ENCODE measurements around the gene AGAP2.

Gene AGAP2

DNA sequence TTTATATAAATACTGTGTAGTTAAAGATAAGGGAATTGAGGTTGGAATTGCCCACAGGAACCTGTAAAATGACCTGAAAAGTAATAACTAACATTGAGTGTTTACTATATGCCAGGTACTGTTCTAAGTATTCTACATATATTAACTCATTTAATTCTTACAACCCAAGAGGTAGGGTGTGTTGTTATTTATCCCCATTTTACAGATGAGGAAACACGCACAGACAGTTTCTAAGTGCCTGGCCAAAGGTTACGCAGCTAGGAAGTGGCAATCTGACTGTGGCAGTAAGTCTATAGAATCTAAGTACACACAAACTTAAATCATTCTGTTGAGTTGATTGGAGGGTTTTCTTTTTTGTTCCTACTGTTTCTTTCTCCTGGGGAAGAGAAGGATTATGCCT, 5.2 kb upstream of the AGAP2 start:
- TF ChIP-seq, protein P1, sequence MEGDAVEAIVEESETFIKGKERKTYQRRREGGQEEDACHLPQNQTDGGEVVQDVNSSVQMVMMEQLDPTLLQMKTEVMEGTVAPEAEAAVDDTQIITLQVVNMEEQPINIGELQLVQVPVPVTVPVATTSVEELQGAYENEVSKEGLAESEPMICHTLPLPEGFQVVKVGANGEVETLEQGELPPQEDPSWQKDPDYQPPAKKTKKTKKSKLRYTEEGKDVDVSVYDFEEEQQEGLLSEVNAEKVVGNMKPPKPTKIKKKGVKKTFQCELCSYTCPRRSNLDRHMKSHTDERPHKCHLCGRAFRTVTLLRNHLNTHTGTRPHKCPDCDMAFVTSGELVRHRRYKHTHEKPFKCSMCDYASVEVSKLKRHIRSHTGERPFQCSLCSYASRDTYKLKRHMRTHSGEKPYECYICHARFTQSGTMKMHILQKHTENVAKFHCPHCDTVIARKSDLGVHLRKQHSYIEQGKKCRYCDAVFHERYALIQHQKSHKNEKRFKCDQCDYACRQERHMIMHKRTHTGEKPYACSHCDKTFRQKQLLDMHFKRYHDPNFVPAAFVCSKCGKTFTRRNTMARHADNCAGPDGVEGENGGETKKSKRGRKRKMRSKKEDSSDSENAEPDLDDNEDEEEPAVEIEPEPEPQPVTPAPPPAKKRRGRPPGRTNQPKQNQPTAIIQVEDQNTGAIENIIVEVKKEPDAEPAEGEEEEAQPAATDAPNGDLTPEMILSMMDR (IDR thresholded peaks at IDR 0.05; ENCODE audit: low read depth, low read length): no peak
- Histone ChIP-seq H3K4me3 (ENCODE audit: low read depth, low read length) (no peak overlapping the region), H3K27me3 (ENCODE audit: insufficient read depth, low read depth, severe bottlenecking) (peaks cover 3% of the 10 kb centered on the region), H3K36me3 (peaks cover 32% of the 10 kb centered on the region), H3K9me3 (ENCODE audit: severe bottlenecking) (no peaks in the 10 kb centered on the region), H3K27ac (no peak overlapping the region)
- DNase-seq: no peak

DNA sequence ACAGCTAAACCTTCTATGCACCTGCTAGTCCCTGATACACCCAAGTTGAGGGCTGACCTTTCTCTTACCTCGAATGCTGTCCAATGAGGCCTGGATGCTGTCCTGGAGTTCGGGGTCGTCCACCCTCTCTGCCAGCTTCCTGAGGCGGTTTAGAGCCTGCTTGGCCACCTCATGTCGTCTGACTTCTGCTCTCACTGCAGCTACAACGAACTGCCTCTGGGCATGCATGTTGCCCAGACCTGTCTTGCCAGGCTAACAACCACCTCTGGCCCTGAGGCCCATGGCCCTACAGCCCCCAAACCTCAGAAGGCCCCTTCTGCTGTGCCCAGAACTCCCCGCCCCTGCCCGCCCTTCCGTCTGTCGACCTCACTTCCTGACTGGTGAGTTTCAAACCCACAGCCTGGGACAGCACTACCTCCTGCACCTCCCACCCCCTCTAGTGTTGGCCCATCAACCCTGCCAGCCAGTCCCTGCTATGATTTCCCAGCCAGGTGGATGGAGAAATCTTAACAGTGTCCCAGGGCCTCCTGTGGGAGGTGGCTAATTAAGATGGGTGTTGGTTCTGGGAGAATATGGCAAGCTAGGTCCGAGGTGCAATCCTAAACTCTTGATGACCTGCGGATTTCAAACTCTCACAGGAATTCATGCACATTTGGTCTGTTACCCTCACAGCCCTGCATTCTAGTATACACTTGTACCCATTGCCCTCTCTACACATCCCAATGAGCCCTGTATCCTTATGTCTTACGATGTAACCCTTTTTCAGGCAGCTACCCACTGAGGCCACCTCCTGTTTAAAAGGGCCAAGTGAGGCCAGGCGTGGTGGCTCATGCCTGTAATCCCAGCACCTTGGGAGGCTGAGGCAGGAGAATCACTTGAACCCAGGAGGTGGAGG, 3.5 kb upstream of the AGAP2 start:
- no peaks in the 10 kb centered on the region for H3K9me3 ChIP-seq (ENCODE audit: severe bottlenecking)

DNA sequence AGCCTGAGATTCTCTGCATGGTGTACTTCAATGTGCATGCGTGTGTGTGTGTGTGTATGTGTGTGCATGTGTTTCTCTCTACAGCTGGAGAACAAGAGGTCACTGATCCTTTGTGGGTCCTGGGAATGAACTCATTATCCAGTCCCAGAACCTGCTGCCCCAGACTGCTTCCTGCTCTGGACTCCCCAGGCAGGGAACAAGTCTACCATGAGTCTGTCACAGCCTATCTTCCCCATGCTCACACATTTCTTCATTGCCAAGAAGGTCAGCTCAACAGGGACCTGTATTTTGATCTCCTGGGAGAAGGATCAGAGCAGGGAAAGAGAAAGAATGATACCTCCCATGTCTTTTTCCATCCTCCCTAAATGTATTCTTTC, 2.9 kb upstream of the AGAP2 start:
- DNase-seq: no peak
- H3K27me3 ChIP-seq (ENCODE audit: insufficient read depth, low read depth, severe bottlenecking): peaks cover 20% of the 10 kb centered on the region
- TF ChIP-seq, protein P1 (IDR thresholded peaks at IDR 0.05; ENCODE audit: low read depth, low read length): no peak
- H3K4me3 ChIP-seq (ENCODE audit: low read depth, low read length): no peak overlapping the region
- no peaks in the 10 kb centered on the region for H3K9me3 ChIP-seq (ENCODE audit: severe bottlenecking)
- peaks cover 9% of the 10 kb centered on the region; the same call in 1 of the 2 replicates for H3K36me3 ChIP-seq
- no peak overlapping the region for H3K27ac ChIP-seq

More for the DNA sequence above, 3.5 kb upstream of the AGAP2 start:
- DNase-seq: no peak
- TF ChIP-seq, protein P1 (IDR thresholded peaks at IDR 0.05; ENCODE audit: low read depth, low read length): peak; percentile 25
- H3K27ac ChIP-seq: no peak overlapping the region
- no peak overlapping the region for H3K4me3 ChIP-seq (ENCODE audit: low read depth, low read length)
- H3K36me3 ChIP-seq: peaks cover 16% of the 10 kb centered on the region
- peaks cover 13% of the 10 kb centered on the region for H3K27me3 ChIP-seq (ENCODE audit: insufficient read depth, low read depth, severe bottlenecking)

DNA sequence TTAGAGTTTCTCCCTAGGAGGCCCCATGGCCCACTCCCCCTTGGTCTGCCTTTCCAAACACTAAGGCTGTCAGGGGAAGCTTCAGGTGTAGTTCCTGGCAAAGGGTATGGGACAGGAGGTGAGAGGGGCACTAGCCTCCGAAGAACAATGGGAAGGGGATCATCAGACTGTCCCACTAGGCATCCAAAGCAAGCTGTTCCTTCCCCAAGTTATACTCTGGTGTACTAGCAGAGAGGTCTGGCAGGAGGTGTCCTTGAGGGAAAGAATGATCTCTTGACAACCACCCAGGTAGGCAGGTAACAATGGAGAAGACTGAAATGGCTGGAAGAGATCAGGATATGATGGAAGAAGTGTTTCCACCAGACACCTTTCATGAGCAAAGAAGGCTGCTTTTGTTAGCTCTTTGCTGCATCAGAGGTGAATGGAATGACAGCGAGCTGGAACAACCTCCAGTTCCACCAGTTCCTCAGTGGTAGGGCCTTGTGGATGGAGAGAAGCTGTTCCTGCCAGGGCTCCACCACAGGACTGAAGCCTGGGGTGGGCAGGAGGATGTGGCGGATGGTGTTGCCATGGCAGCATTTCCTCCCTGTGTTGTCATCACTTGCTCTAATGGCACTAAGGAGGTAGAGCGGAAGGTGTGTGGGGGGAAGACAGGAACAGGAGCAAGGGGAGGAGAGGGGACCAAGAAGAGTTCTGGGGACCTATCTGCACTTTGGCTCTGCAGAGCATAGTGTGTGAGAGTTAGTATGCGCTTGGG, 2.3 kb upstream of the AGAP2 start:
- H3K27me3 ChIP-seq (ENCODE audit: insufficient read depth, low read depth, severe bottlenecking): peaks cover 20% of the 10 kb centered on the region
- no peak overlapping the region for H3K4me3 ChIP-seq (ENCODE audit: low read depth, low read length)
- no peak for DNase-seq

DNA sequence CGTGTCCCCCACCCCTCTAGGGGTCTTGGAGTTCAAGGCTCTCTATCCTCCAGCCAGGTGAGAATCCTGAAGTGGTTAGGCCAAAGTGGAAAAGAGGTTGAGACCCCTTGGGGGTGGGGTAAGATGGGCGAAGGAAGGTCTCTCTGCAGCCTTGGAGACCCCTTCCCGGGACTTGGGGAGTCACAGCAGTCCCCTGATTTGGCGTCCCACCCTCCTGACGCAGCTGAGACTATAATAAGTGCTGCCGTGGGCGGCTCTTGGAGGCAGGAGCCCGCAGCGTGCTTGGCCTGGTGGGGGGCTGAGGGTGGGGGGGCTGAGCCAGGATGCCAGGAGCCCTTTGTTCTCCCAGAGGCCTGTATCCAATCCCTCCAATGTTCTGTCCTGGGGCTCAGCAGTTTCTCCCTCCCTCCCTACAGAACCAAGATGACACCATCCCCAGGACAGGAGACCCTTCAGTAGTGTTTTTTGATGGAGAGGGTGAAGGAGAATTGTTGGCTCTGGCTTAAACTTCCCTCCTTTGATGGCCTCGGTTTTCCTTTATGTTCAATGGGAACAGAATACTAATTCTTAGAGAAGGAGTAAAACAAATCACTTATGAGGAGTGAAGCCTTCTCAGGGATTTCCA, 1.5 kb upstream of the AGAP2 start:
- no peaks in the 10 kb centered on the region for H3K36me3 ChIP-seq
- H3K9me3 ChIP-seq (ENCODE audit: severe bottlenecking): no peaks in the 10 kb centered on the region
- H3K27ac ChIP-seq: no peak overlapping the region
- DNase-seq: no peak
- H3K27me3 ChIP-seq (ENCODE audit: insufficient read depth, low read depth, severe bottlenecking): peaks cover 20% of the 10 kb centered on the region
- TF ChIP-seq, protein P1 (IDR thresholded peaks at IDR 0.05; ENCODE audit: low read depth, low read length): no peak
- H3K4me3 ChIP-seq (ENCODE audit: low read depth, low read length): no peak overlapping the region

More for the DNA sequence above, 2.3 kb upstream of the AGAP2 start:
- Histone ChIP-seq H3K9me3 (ENCODE audit: severe bottlenecking) (no peaks in the 10 kb centered on the region), H3K27ac (no peak overlapping the region), H3K36me3 (peaks cover 4% of the 10 kb centered on the region; the same call in 1 of the 2 replicates)
- TF ChIP-seq, protein P1 (IDR thresholded peaks at IDR 0.05; ENCODE audit: low read depth, low read length): no peak

Measured in WERI-Rb-1 (cell line).